Muscle layer of duodenum (tissue), 2 donors: ENCODE data around the gene ZNF665.
"Not testable (repeated sequence)": the region's sequence is repeated elsewhere in the genome, so short reads cannot be mapped to it uniquely, and the experiment has no call there.

ENCODE experiments used
- H3K27ac ChIP-seq: one replicate; pipeline ENCODE4 v1.7.0; 2013; ENCODE audit warnings: mild to moderate bottlenecking, low read length
- H3K27me3 ChIP-seq: one replicate; pipeline ENCODE4 v1.7.0; 2013; ENCODE audit warnings: low read depth, mild to moderate bottlenecking, control low read depth, low read length
- H3K36me3 ChIP-seq, 2 donors: one replicate each; pipeline ENCODE4 v1.7.0; 2013; ENCODE audit warnings: low read length in 2 of 2, control low read depth in 1 of 2, mild to moderate bottlenecking in 1 of 2; ENCODE audit not compliant: insufficient read depth in 2 of 2, control insufficient read depth in 1 of 2
- H3K4me1 ChIP-seq, 2 donors: one replicate each; pipeline ENCODE4 v1.7.0; 2013; ENCODE audit warnings: low read length in 2 of 2, mild to moderate bottlenecking in 2 of 2, control low read depth in 1 of 2, moderate library complexity in 1 of 2; ENCODE audit not compliant: insufficient read depth in 2 of 2, control insufficient read depth in 1 of 2
- H3K4me3 ChIP-seq, 2 donors: one replicate each; pipeline ENCODE4 v1.7.0; 2013; ENCODE audit warnings: low read length in 2 of 2, low read depth in 1 of 2, mild to moderate bottlenecking in 1 of 2
- H3K9me3 ChIP-seq, 2 donors: one replicate each; pipeline ENCODE4 v1.7.0; 2013; ENCODE audit warnings: low read length in 2 of 2, control low read depth in 1 of 2, mild to moderate bottlenecking in 1 of 2; ENCODE audit not compliant: control insufficient read depth in 1 of 2
- donor health status: healthy.

The ZNF665 gene

GRCh38 chr19:53156850-53157249 is 36.3 kb downstream of the ZNF665 start:
- H3K4me1 ChIP-seq, result peaks cover 4 to 11% of the 10 kb centered on the region in 2 donors

GRCh38 chr19:53147645-53148044 is 45.5 kb downstream of the ZNF665 start:
- H3K27me3 ChIP-seq, result no peaks in the 10 kb centered on the region
- H3K4me3 ChIP-seq, result peak overlapping the region in 1 of 2 donors; percentile 37
- peaks cover 30 to 56% of the 10 kb centered on the region in 2 donors for H3K9me3 ChIP-seq
- no peaks in the 10 kb centered on the region for H3K4me1 ChIP-seq
- H3K27ac ChIP-seq, result no peak overlapping the region
- H3K36me3 ChIP-seq, result peaks cover 11 to 77% of the 10 kb centered on the region in 2 donors

More at GRCh38 chr19:53156850-53157249, 36.3 kb downstream of the ZNF665 start:
- Histone ChIP-seq H3K27ac (peak overlapping the region; percentile 33), H3K4me3 (peak overlapping the region; percentile 76 to 80), H3K9me3 (peaks cover 0 to 9% of the 10 kb centered on the region in 2 donors), H3K27me3 (no peaks in the 10 kb centered on the region), H3K36me3 (peaks cover 0 to 18% of the 10 kb centered on the region in 2 donors)

- no peaks in the 10 kb centered on the region for H3K4me1 ChIP-seq
Measured at GRCh38 chr19:53140351-53140750, 52.8 kb downstream of the ZNF665 start.

GRCh38 chr19:53136432-53136831 is 56.7 kb downstream of the ZNF665 start:
- no peak overlapping the region for H3K27ac ChIP-seq
- H3K4me1 ChIP-seq, result no peaks in the 10 kb centered on the region
- peaks cover 0 to 7% of the 10 kb centered on the region in 2 donors for H3K36me3 ChIP-seq
- H3K9me3 ChIP-seq, result peaks cover 29 to 31% of the 10 kb centered on the region in 2 donors
- H3K4me3 ChIP-seq, result no peak overlapping the region
- no peaks in the 10 kb centered on the region for H3K27me3 ChIP-seq

More at GRCh38 chr19:53140351-53140750, 52.8 kb downstream of the ZNF665 start:
- H3K4me3 ChIP-seq, result peak overlapping the region; percentile 31 to 39
- H3K27ac ChIP-seq, result no peak overlapping the region
- peaks cover 50 to 54% of the 10 kb centered on the region in 2 donors for H3K9me3 ChIP-seq
- peaks cover 0 to 39% of the 10 kb centered on the region in 2 donors for H3K36me3 ChIP-seq
- H3K27me3 ChIP-seq, result no peaks in the 10 kb centered on the region

GRCh38 chr19:53132141-53132991 is 60.8 kb downstream of the ZNF665 start, which contains the start of gene ZNF415:
Gene ZNF415, minus strand, starts transcription at chr19:53132910. Its CDS starts 10,234 bp downstream, at chr19:53122676.
- Histone ChIP-seq H3K9me3 (peaks cover 0 to 3% of the 10 kb centered on the region in 2 donors), H3K27me3 (no peaks in the 10 kb centered on the region), H3K4me1 (peaks cover 0 to 5% of the 10 kb centered on the region in 2 donors), H3K36me3 (no peaks in the 10 kb centered on the region), H3K27ac (peak within 1 kb of the TSS; percentile 45), H3K4me3 (peak within 1 kb of the TSS; percentile 67 to 93)

GRCh38 chr19:53131727-53132126 is 61.4 kb downstream of the ZNF665 start:
- Histone ChIP-seq H3K9me3 (no peaks in the 10 kb centered on the region), H3K27me3 (no peaks in the 10 kb centered on the region), H3K4me1 (peaks cover 0 to 5% of the 10 kb centered on the region in 2 donors), H3K36me3 (no peaks in the 10 kb centered on the region), H3K4me3 (peak overlapping the region; percentile 67 to 93), H3K27ac (no peak overlapping the region)

GRCh38 chr19:53131085-53131590 is 62.0 kb downstream of the ZNF665 start:
- Histone ChIP-seq H3K27ac (no peak overlapping the region), H3K9me3 (no peaks in the 10 kb centered on the region), H3K4me3 (no peak overlapping the region), H3K36me3 (no peaks in the 10 kb centered on the region), H3K27me3 (no peaks in the 10 kb centered on the region), H3K4me1 (peaks cover 0 to 5% of the 10 kb centered on the region in 2 donors)

GRCh38 chr19:53130506-53130905 is 62.7 kb downstream of the ZNF665 start:
- no peaks in the 10 kb centered on the region for H3K27me3 ChIP-seq
- H3K9me3 ChIP-seq, result no peaks in the 10 kb centered on the region
- H3K27ac ChIP-seq, result no peak overlapping the region
- H3K4me3 ChIP-seq, result no peak overlapping the region
- H3K4me1 ChIP-seq, result peaks cover 0 to 5% of the 10 kb centered on the region in 2 donors
- no peaks in the 10 kb centered on the region for H3K36me3 ChIP-seq

GRCh38 chr19:53126733-53127526 is 66.2 kb downstream of the ZNF665 start:
- H3K27me3 ChIP-seq, H3K9me3 ChIP-seq, H3K27ac ChIP-seq, H3K4me1 ChIP-seq, H3K4me3 ChIP-seq, H3K36me3 ChIP-seq: not testable (repeated sequence)

GRCh38 chr19:53123400-53123799 is 69.8 kb downstream of the ZNF665 start:
- Histone ChIP-seq H3K4me3 (no peak overlapping the region), H3K27me3 (no peaks in the 10 kb centered on the region), H3K9me3 (peaks cover 0 to 3% of the 10 kb centered on the region in 2 donors), H3K27ac (no peak overlapping the region), H3K36me3 (peaks cover 3 to 10% of the 10 kb centered on the region in 2 donors), H3K4me1 (no peaks in the 10 kb centered on the region)
